Vagina (tissue), 2 donors: Measurements from ENCODE around the gene SCARB1.

Source experiments
- POLR2A ChIP-seq, 2 donors: fragments of 450-650 bp; IDR thresholded peaks; one replicate each; pipeline ENCODE4 v1.6.1; 2017; ENCODE audit warnings: antibody characterized with exemption in 2 of 2, mild to moderate bottlenecking in 2 of 2, moderate library complexity in 2 of 2
- POLR2AphosphoS5 ChIP-seq, 2 donors: sonication (generic); formaldehyde crosslinking; IDR thresholded peaks; one replicate each; pipeline ENCODE4 v1.9.0; 2017; ENCODE audit warnings: antibody characterized with exemption in 2 of 2, mild to moderate bottlenecking in 2 of 2, low read depth in 1 of 2; ENCODE audit not compliant: insufficient read depth in 1 of 2
- TF ChIP-seq, protein P1 (sequence below), 3 experiments: fragments of 450-650 bp in 2 of 3; fragments of 200-600 bp in 1 of 3; sonication (generic) in 1 of 3; IDR thresholded peaks; one replicate each; pipeline ENCODE4 v1.5.1; 2017 to 2019; ENCODE audit warnings: antibody characterized with exemption in 3 of 3, mild to moderate bottlenecking in 2 of 3, moderate library complexity in 2 of 3

DNA sequence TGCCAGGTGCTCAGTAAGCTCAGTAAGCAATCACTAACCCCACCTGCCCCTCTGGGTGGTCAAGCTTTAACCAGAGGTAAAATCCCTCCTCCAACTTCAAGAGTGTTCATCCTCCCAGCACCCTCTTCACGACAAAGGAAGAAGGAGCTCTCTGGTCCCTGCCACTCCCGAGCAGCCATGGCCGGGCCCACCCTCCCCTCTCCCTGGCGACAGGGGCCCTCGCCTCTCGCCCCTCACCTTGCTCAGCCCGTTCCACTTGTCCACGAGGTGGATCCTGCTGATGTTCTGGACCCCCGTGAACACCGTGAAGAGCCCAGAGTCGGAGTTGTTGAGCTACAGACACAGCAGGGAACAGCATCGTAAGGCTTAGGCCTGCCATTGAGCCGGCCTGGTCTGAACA lies 52.0 kb downstream of the SCARB1 start:
- TF ChIP-seq POLR2AphosphoS5 (IDR thresholded peaks at IDR 0.05; ENCODE audit: insufficient read depth in 1 of 2, low read depth in 1 of 2) (no peak), POLR2A (IDR thresholded peaks at IDR 0.05) (no peak)
- TF ChIP-seq, protein P1, sequence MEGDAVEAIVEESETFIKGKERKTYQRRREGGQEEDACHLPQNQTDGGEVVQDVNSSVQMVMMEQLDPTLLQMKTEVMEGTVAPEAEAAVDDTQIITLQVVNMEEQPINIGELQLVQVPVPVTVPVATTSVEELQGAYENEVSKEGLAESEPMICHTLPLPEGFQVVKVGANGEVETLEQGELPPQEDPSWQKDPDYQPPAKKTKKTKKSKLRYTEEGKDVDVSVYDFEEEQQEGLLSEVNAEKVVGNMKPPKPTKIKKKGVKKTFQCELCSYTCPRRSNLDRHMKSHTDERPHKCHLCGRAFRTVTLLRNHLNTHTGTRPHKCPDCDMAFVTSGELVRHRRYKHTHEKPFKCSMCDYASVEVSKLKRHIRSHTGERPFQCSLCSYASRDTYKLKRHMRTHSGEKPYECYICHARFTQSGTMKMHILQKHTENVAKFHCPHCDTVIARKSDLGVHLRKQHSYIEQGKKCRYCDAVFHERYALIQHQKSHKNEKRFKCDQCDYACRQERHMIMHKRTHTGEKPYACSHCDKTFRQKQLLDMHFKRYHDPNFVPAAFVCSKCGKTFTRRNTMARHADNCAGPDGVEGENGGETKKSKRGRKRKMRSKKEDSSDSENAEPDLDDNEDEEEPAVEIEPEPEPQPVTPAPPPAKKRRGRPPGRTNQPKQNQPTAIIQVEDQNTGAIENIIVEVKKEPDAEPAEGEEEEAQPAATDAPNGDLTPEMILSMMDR (IDR thresholded peaks at IDR 0.05): no peak
